Fibroblast of the conjunctiva (primary cell): ENCODE data around the gene CCNY.

Experiments used
- DNase-seq: peaks from one replicate; pipeline ENCODE4 v3.0.0-alpha.2; 2010; ENCODE audit warnings: low read depth

Gene CCNY

DNA sequence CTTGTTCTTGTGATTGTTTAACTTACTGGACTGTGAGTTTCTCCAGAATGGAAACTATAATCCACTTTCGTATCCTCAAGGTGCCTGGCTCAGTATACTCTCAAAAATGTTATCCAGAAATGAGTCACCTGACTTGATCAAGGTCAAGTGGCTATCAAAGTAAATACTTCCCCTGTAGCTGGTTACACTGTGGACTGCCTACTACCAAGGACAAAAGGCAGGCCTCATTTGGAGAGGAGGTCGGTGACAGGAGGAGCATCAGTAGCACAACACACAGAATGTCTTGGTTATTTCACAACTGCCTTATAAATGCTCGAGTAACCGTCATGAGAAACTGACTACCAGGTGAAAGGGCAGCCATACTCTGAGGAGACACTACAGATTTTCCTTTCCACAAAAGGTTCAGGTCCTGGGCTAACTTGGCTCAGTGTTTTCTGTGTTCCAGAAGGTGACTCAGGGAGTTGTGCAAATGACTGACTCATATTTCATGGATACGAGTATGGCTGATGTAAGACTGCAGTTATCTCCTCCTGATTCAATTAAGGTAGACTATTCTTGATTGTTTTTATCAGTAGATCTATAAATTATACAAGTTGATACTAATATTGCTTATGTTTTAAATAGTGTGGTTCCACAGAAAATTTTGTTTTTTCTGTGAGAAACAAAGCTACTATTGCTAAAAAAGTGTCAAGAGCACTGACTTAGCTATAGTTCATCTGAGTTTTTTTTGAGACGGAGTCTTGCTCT is 4.2 kb upstream of the CCNY start:
- DNase-seq, result peak; percentile 86

DNA sequence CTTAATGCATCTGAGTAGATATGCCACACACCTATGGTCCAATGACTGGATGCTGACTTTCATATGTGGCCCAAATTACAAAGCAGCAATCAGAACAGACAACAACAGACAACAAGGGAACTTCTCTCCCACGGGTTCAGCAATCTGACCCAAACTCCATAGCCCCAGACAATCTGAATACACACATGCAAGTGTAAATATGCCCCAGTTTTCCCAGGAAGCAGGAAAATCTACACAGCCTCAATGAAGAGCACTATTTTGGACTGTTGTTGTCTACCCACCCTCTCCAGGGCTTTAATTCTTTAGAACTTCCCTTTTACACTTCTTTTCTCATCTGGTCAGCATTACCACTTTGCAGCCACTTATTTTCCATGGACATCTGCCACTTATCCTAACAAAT is 2.0 kb upstream of the CCNY start:
- DNase-seq, result no peak

DNA sequence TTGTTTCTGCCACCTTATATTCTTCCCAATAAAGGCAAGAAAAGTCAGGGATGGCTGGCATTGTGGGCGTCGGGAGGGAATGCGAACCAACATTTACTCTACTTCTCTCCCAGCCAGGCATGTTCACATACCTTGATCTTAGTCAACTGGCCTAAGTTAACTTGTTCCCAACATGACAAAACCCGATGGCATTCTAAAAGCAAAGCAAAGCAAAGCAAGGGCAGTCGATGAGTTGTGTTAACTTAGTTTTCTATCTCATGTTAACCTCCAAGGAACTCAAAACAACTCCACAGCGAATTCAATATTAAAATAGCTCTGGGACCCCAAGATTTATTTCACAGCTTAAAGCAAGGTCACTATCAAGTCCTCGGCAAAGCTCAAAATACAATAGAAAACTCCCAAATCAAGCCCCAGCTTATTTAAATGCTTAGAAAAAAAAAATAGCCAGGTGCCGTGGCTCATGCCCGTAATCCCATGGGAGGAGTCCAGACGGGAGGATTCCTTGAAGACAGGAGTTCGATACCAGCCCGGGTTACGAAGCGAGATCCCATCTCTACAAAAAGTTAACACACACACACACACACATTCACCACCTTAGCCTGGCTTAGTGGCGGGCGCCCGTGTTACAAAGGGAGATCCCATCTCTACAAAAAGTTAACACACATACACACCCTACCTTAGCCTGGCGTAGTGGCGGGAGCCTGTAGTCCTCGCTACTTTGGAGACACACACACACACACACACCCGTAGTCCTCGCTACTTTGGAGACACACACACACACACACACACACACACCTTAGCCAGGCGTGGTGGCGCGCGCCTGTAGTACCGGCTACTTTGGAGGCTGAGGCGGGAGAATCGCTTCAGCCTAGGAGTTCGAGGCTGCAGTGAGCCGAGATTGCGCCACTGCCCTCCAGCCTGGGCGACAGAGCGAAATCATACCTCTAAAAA is 901 bp upstream of the CCNY start:
- no peak for DNase-seq

DNA sequence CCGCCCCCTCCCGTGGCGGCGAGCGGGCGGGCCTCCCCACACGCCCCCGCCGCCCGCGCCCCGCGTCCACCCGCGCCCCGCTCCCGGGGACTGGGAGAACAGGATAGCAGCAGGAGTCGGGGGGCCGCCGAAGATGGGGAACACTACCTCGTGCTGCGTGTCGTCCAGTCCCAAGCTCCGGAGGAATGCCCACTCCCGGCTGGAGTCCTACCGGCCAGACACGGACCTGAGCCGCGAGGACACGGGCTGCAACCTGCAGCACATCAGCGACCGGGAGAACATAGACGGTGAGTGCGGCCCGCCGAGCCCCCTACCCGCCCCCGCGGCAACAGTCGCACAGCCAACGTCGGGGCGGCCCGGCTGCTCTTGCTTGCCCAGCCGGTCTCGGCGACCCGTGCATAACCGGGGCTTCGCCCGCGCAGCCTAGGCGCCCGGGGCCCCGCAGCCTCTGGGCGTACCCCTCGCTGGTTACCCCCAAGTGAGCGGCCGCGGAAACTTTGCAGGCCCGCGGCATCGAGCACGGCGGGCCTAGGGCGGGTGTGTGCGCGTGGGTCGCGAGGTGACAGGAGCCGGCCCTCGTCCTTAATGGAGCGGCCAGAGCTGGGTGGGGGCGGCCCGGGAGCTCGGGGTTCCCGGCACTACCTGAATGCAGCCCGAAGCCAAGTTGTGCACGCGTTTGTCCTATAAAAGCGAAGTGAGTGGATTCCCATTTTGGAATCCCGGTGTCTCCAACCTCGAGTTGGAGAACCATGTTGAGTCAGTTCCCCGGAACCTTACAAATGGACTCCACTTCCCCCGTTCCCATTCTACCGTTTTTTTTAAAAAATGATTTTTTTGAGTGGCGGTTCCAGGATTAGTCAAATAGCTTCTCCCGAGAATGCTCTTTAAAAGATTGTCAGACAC is 863 bp downstream of the CCNY start:
- DNase-seq, result no peak

DNA sequence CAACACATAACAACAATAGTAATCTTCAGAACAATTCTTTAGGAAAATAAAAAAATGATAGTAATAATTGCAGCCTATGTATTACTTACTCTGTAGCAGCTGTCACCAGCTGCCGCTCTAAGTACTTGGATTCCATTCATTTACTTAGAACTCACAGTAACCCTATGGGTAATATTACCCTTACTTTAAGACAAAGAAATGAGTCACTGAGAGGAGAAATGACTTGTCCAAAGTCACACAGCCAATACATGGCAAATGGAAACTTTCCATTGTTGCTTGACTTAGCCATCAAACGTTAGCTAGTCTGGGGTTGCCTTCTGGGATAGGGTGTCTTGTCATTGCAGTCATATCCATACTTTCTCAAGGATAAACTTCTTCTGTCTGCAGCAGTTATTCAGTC is 3.6 kb downstream of the CCNY start:
- DNase-seq, result no peak

DNA sequence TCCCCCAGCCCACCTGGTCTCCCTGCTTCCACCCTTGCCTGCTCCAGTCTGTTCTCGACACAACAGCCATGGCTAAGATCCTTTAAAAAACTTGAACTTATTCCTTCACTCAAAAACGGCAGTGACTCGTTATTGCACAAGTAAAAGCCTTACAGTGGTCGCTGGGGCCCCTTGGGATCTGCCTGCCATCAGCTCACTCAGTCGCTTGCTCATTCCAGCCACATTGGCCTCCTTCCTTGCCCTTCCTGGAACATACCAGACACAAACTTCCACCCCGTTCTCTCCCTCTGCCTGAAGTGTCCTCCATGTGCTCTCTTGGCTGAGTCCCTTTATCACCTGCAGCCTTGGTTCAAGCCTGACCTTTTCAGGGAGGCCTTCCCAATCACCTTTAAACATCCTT is 4.7 kb downstream of the CCNY start:
- no peak for DNase-seq

DNA sequence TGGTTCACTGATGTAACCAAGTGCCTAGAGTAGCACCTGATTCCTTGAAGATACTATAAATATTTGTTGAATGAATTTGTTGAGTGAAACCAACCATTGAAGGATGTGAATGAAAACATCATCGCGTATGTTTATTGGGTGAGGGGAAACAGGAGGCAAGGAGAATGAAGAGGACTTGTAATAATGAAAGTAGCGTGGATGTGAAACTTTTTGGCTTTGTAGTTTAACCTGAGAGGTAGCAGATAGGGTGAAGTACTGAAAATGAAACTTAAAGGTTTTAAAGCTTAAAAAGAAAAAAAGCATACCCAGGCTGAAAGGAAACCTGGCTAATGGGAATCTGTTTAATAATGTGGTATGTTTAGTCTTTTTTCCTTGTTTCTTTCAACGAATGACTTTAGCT is 5.2 kb downstream of the CCNY start:
- no peak for DNase-seq

DNA sequence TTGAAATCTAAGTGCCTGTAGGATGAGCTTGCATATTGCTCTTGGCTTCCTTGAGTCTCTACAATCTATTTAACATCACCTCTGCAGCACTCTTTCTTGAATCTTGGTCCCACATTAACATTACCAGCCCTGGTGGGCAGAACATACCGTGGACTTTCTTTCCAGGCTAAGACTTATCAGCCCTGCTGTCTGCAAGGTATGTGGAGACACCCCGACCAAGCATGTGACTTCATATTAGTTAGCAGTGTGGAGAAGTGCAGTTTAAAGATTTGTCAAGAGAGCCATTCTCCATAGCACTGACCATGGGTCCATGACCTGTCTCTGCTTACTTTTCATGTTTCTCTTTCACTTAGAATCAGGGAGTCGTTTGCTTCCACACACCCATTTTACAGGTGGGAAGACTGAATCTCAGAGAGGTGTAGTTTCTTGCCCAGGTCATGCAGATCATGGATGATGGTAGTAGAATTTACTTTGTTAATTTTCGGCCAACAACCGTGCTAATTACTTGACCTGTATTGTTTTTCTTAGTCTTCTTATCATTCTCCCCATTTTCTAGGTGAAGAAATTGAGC is 6.0 kb downstream of the CCNY start:
- no peak for DNase-seq

DNA sequence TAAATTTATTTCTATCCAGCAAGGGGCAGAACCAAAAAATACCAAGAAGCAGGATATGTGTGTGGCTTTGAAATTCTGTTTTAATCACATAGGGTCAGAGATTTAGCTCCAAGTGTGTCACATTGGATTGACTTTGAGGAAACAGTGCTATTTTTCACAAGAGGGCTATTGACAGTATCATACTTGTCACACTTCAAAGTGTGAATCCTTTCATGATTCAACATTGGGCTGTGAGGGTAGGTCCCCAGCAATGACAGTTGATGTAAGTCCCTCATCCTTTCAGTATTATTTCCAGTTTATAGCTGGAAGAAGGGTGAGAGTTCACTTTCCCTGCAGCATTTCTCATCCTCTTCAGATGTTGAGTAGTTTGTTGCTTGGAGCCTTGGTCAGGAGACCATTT is 7.4 kb downstream of the CCNY start:
- DNase-seq, result no peak

DNA sequence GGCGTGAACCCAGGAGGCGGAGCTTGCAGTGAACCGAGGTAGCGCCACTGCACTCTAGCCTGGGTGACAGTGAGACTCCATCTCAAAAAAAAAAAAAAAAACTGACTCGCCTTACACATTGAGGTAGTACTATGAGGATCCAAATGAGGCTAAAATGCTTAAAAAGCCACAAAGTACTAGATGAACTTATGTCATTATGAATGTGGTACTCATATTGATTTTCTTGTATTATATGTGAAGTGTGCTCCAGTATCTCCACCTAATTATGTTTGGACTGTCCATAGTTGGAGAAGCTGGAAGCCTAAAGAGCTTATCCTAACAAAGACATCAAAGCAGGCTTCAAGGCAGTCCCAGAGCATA is 9.1 kb downstream of the CCNY start:
- DNase-seq, result no peak

DNA sequence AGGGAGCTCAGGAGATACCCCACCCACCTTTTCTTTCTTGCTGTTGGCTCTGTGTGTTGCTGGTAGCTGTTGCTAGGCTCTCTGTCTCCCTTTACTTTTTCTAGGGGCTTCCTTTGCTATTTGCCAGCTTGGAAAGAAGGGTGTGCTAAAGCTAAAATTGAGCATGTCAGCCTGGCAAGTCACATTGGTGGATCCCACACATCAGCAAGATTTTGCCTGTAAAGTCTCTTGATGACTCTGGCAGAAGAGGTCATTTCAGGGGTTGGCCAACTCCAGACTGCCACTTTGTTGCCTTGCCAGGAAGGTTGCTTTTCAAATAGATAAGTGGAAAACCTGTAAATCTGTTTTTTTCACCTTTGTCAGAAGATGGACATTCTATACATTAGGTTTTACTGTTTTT is 9.9 kb downstream of the CCNY start:
- no peak for DNase-seq

DNA sequence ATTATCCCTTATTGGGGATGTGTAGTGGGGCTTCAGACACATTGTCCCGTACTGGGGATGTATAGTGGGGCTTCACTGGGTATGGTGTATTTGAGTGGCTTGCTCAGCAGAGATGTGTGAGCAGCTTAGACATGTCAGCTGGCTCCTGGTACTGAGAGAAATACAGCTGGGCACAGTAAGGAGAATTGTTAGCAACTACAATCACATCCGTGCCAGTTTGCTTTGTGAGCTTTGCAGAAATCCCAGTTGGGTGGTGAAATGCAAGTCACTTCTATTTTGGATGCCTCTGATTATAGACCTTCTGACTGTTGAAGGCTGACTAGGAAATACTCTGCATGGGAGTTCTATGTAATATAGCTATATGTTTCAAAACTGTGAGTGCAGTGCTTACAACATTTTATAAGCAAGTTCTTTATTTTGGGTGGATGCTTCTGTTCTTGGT is 10.8 kb downstream of the CCNY start:
- no peak for DNase-seq

DNA sequence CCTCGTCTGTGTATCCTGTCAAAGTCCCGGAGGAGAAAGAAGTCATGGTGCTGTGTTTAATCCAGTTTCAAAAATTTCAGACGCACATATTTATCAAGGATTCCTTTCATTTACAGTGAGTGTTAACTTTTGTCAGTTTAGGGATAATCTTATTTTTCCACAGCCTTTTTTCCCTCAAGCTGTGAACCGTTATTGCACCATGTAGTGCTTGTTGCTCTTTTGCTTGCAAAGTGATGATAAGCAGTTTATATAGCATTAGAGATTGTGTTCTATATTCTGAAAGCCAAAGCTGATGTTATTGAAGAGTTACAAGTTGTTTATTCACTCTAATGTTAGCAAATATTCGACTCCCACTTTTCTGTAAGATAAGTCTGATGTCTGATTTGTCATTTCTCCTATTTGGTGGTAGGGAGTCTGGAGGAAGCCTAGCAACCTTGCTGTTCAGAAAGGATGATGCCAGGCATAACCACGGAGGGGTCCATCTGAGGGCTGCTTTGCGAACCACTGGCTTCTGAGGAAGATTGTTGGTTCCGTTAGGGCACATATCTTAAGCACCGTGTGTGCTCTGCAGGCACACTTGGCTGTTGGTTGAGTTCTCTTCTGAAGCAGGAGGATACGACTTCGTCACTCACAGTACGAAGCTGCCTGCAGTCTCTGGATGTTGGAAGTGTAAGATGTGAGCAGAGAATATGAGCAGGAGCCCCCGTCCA is 11.7 kb downstream of the CCNY start:
- DNase-seq, result no peak

DNA sequence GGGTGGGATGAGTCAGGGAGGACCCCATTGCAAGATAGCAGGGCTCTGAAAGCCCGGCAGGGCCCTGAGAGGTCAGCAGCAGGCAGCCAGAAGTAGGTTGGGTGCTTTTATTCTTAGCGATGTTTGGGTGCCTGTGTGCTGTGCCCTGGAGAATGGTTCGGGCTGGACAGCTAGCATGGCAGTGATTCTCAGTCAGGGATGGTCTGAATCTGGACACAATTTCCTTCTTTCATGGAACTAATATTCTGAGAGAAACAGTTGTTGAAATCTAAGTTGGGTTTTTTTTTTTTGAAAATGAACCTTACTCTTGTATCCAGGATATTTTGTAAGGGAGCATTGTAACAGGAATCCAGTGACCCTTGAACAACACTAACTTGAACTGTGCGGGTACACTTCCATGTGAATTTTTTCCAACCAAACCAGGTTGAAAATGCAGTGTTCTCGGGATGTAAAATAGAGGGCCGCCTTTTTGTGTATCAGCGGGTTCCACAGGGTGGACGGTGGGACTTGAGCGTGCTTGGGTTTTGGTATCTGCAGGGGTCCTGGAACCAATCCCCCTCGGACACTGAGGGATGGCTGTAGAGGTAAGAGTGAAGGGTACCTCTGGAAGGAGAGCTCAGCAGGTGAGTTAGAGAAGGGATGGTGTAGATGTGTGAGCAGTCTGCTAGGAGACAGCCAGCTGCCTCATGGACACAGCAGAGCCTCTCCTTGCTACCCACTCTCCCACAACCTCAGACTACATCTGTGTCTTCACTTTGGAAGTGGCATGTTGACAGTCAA is 12.5 kb downstream of the CCNY start:
- DNase-seq, result no peak

DNA sequence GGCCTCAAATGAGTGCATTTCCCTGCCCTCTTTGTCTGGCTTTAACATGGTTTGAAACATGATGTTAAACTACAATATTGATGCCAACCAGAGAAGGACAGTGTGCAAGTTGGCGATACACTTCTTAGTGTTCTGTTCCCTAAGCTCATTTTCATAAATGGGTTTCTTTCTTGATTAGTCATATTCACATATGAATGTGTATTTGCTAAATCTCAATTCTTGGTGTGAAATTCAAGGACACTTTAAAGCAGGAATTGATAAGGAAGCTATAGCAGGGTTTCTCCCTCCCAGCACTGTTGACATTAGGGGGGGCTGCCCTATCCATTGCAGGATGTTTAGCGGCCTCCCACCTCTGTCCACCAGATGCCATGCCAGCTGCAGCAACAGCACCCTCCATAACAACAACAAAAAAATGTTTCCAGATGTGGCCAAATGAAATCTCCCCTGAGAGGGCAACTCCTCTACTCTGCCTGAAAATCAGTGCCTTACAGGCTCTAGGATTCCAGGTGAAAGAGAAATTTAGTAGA is 13.1 kb downstream of the CCNY start:
- DNase-seq, result no peak

DNA sequence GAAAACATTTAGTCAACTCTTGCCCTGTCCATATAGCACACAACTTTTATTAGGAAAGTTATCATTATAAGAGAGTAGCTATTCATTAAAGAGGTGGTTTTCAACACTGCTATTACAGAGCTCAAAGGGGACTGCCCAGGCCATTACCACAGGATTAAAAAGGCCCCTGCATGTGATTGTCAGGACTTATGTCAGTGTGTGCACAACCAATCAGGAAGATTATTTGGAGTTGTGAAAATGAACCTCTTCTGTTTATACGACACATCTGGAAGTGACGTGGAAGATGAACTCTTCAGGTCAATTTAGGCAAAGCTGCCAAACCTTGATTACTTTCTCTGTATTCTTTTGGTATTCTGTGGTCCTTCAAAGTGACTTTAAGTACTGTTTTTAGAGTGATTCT is 14.7 kb downstream of the CCNY start:
- no peak for DNase-seq

DNA sequence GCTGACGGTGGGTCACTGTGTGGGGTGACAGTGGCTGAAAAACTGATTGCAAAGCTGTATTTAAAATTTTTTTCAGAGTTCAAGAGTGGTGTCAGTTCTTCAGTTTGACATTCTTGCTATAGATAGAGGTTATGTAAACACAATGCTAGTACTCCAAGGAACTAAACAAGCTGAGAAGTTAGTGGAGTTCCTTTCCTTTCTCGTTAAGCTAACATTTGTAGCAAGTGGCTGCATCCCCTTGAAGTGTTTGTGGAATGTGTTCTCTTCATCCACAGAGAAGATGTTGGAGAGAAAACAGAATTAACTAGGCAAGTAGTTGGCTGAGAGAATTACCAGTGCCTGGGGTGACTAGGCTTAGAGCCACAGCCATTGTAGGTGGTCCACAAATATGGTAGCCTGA is 15.8 kb downstream of the CCNY start:
- DNase-seq, result no peak

DNA sequence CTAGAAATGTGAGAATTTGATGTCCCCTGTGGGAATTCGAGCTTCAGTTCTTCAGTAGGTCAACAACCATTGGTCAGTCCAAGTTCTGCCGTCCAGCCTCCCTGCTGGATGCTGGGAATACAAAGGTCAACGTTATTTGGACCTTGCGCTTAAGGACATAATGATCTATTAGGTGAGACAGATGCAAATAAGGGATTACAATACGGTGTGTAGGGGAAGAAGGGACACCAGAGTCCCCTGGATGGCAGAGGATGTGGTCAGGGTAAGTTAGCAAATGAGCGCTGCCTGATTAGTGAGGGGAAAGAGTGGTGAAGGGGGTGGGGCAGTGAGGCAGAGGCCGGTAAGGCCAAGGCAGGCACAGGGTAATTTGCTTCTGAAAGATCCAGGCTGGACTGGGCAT is 16.2 kb downstream of the CCNY start:
- DNase-seq, result no peak

DNA sequence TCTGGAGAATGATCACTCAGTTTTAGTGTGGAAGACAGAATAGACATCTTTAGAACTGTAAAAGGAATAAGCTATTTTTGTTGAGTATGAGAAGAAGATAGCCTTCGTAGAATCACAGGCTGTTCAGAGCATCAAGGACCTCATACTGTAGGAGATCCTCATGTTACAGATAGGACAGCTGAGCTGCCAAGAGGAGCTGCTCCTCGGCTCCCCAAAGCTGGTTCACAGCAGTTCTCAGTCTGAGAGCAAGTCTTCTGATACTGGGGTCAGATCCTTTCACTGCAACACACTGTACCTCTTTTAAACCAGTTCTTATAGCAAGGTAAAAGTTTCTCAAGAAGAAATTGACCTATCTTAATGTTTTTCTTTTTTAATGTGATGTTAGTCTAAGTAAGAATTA is 17.1 kb downstream of the CCNY start:
- no peak for DNase-seq

DNA sequence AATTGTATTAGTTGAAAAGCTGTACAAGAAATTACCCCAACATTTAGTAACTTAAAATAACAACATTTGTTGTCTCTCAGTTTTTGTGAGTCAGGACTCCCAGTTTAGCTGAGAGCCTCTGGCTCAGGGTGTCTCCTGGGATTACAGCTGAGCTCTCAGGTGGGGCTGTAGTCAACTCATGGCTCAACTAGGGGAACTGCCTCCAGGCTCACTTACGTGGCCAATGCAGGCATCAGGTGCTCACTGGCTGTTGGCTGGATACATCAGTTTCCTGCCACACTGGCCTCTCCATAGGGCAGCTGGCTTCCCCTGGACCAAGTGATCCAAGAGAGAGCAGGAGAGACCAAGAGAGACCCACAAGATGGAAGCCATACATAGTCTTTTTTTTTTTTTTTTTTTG is 17.5 kb downstream of the CCNY start:
- DNase-seq, result no peak
